Neural cell (in vitro differentiated cells): Measurements from ENCODE around the gene TMTC1. TPM values are rescaled to one million over a fixed set of nuclear protein-coding genes. Genes with fewer than 3 reads are reported as not detected.

Experiments used
- H2AFZ ChIP-seq: fragments of 200-600, 300-800 bp; sonication (generic), shearing (Covaris generic); 2 replicates; pipeline ENCODE4 v1.6.0; 2014; ENCODE audit warnings: low read depth, mild to moderate bottlenecking, antibody characterized with exemption, low read length, moderate library complexity
- H3F3A ChIP-seq: fragments of 200-600 bp; shearing (Covaris generic); 2 replicates; pipeline ENCODE4 v1.6.1; 2016; ENCODE audit warnings: mild to moderate bottlenecking, moderate library complexity, mixed read lengths, antibody characterized with exemption, low read length; ENCODE audit not compliant: insufficient read depth, poor library complexity, severe bottlenecking
- H3K27ac ChIP-seq: fragments of 200-600, 300-800 bp; sonication (generic), shearing (Covaris generic); 2 replicates; pipeline ENCODE4 v1.5.1; 2014; ENCODE audit warnings: mild to moderate bottlenecking, low read length, moderate library complexity
- H3K27me3 ChIP-seq: fragments of 300-800, 200-600 bp; sonication (generic), shearing (Covaris generic); 2 replicates; pipeline ENCODE4 v1.6.0; 2014; ENCODE audit warnings: mild to moderate bottlenecking, low read depth, low read length, moderate library complexity; ENCODE audit not compliant: insufficient read depth
- H3K36me3 ChIP-seq: fragments of 300-800, 200-600 bp; sonication (generic), shearing (Covaris generic); 2 replicates; pipeline ENCODE4 v1.5.1; 2014; ENCODE audit warnings: mild to moderate bottlenecking, antibody characterized with exemption, low read length, moderate library complexity; ENCODE audit not compliant: insufficient read depth
- H3K4me2 ChIP-seq: fragments of 300-800, 200-600 bp; sonication (generic), shearing (Covaris generic); 2 replicates; pipeline ENCODE4 v1.6.0; 2014; ENCODE audit warnings: mild to moderate bottlenecking, low read length
- H3K4me3 ChIP-seq: fragments of 300-800, 200-600 bp; sonication (generic), shearing (Covaris generic); 2 replicates; pipeline ENCODE4 v1.5.1; 2014; ENCODE audit warnings: mild to moderate bottlenecking, low read length, moderate library complexity
- H3K79me2 ChIP-seq: fragments of 200-600 bp; shearing (Covaris generic); replicated peaks from 2 replicates; pipeline ENCODE4 v1.6.0; 2014; ENCODE audit warnings: mild to moderate bottlenecking, low read length, moderate library complexity; ENCODE audit not compliant: insufficient read depth
- H3K9ac ChIP-seq: fragments of 300-800, 200-600 bp; sonication (generic), shearing (Covaris generic); 2 replicates; pipeline ENCODE4 v1.6.1; 2016; ENCODE audit warnings: mild to moderate bottlenecking, low read length, mixed read lengths
- H3K9me2 ChIP-seq: fragments of 200-600 bp; shearing (Covaris generic); 2 replicates; pipeline ENCODE4 v1.6.1; 2016; ENCODE audit warnings: mild to moderate bottlenecking, low read length, mixed read lengths; ENCODE audit not compliant: insufficient read depth
- H3K9me3 ChIP-seq: fragments of 200-600, 300-800 bp; sonication (generic), shearing (Covaris generic); 2 replicates; pipeline ENCODE4 v1.6.1; 2016; ENCODE audit warnings: mild to moderate bottlenecking, mixed run types, low read length, moderate library complexity, mixed read lengths
- H4K20me1 ChIP-seq: fragments of 200-600 bp; shearing (Covaris generic); 2 replicates; pipeline ENCODE4 v1.6.1; 2016; ENCODE audit warnings: mild to moderate bottlenecking, mixed run types; ENCODE audit not compliant: insufficient read depth
- EP300 ChIP-seq: fragments of 450-650 bp; conservative IDR thresholded peaks from 2 replicates; pipeline ENCODE4 v1.6.1; 2014; ENCODE audit warnings: antibody characterized with exemption, mild to moderate bottlenecking, moderate library complexity; ENCODE audit not compliant: poor library complexity, severe bottlenecking
- EZH2 ChIP-seq: fragments of 200-600, 300-800 bp; shearing (Covaris generic), sonication (generic); IDR thresholded peaks from 2 replicates; pipeline ENCODE4 v1.6.1; 2014; ENCODE audit warnings: antibody characterized with exemption, low read length, borderline replicate concordance, mild to moderate bottlenecking; ENCODE audit not compliant: insufficient read depth, poor library complexity, severe bottlenecking
- MXI1 ChIP-seq: fragments of 450-650 bp; conservative IDR thresholded peaks from 2 replicates; pipeline ENCODE4 v1.6.1; 2014; ENCODE audit warnings: antibody characterized with exemption, mild to moderate bottlenecking; ENCODE audit not compliant: poor library complexity, severe bottlenecking
- POLR2AphosphoS5 ChIP-seq: IDR thresholded peaks from 2 replicates; pipeline ENCODE4 v1.6.1; 2012
- RAD21 ChIP-seq: fragments of 450-650 bp; conservative IDR thresholded peaks from 2 replicates; pipeline ENCODE4 v1.6.1; 2014; ENCODE audit warnings: antibody characterized with exemption, mild to moderate bottlenecking, moderate library complexity
- REST ChIP-seq: IDR thresholded peaks from 2 replicates; pipeline ENCODE4 v1.6.1; 2012; ENCODE audit warnings: borderline replicate concordance
- SMC3 ChIP-seq: fragments of 450-650 bp; conservative IDR thresholded peaks from 2 replicates; pipeline ENCODE4 v1.6.1; 2014; ENCODE audit warnings: antibody characterized with exemption, mild to moderate bottlenecking, moderate library complexity; ENCODE audit not compliant: poor library complexity
- TAF1 ChIP-seq: IDR thresholded peaks from 2 replicates; pipeline ENCODE4 v1.6.1; 2012; ENCODE audit warnings: low read depth
- polyA plus RNA-seq: library from polyadenylated mRNA; depleted of rRNA; stranded (reverse); fragments of >200 nt; gene quantifications from 2 replicates; pipeline ENCODE4 v1.2.3, GENCODE V29; 2014
- TF ChIP-seq, protein P1 (sequence below): fragments of 450-650 bp; IDR thresholded peaks from 2 replicates; pipeline ENCODE4 v1.5.1; 2014; ENCODE audit warnings: antibody characterized with exemption, mild to moderate bottlenecking, moderate library complexity; ENCODE audit not compliant: poor library complexity, severe bottlenecking

Gene TMTC1
- polyA plus RNA-seq, 1 donor from 2014 or later: 10.0 TPM

GRCh38 chr12:29505122-29505521 lies 278.6 kb downstream of the TMTC1 start:
- Histone ChIP-seq H3K9me3 (no peaks in the 10 kb centered on the region), H3K4me2 (no peak overlapping the region), H3F3A (no peaks in the 10 kb centered on the region), H3K9me2 (no peaks in the 10 kb centered on the region), H3K4me3 (no peak overlapping the region), H3K79me2 (no peaks in the 10 kb centered on the region), H3K27ac (no peak overlapping the region), H3K36me3 (no peaks in the 10 kb centered on the region), H3K27me3 (no peaks in the 10 kb centered on the region), H3K9ac (no peak overlapping the region), H2AFZ (no peak overlapping the region), H4K20me1 (no peaks in the 10 kb centered on the region)
- TF ChIP-seq, protein P1, sequence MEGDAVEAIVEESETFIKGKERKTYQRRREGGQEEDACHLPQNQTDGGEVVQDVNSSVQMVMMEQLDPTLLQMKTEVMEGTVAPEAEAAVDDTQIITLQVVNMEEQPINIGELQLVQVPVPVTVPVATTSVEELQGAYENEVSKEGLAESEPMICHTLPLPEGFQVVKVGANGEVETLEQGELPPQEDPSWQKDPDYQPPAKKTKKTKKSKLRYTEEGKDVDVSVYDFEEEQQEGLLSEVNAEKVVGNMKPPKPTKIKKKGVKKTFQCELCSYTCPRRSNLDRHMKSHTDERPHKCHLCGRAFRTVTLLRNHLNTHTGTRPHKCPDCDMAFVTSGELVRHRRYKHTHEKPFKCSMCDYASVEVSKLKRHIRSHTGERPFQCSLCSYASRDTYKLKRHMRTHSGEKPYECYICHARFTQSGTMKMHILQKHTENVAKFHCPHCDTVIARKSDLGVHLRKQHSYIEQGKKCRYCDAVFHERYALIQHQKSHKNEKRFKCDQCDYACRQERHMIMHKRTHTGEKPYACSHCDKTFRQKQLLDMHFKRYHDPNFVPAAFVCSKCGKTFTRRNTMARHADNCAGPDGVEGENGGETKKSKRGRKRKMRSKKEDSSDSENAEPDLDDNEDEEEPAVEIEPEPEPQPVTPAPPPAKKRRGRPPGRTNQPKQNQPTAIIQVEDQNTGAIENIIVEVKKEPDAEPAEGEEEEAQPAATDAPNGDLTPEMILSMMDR: no peak
- no peak for TF ChIP-seq REST
- no peak for TF ChIP-seq TAF1
- no peak for TF ChIP-seq EZH2
- TF ChIP-seq RAD21: no peak

- Histone ChIP-seq H3K36me3 (no peaks in the 10 kb centered on the region), H3K27me3 (no peaks in the 10 kb centered on the region), H3K4me2 (no peak overlapping the region), H2AFZ (no peak overlapping the region), H3K9me3 (no peaks in the 10 kb centered on the region), H3K4me3 (no peak overlapping the region), H4K20me1 (no peaks in the 10 kb centered on the region), H3K9ac (no peak overlapping the region), H3K27ac (no peak overlapping the region), H3K79me2 (no peaks in the 10 kb centered on the region), H3F3A (no peaks in the 10 kb centered on the region), H3K9me2 (no peaks in the 10 kb centered on the region)
- TF ChIP-seq TAF1 (no peak), RAD21 (no peak)
These were observed 280.5 kb downstream of the TMTC1 start for GRCh38 chr12:29503283-29503682.

DNA sequence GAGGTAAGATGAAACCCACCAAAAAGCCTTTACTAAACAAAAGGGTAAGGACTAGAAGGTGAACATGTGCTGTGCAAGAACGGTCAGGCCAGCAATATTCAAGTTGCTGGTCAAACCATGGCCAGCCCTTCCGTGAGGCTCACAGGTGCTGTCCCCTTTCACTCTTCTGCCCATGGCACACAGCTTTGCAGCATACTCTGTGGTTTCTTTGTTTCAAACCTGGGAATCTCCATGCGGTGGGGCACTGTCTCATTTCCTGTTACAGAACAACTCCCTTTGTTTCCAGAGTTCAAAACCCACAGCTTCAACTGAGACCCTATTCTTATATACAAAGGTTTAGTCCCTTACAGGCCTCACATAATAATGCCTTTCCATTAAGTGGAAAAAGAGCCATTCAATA lies 284.5 kb downstream of the TMTC1 start:
- Histone ChIP-seq H3K9me3 (no peaks in the 10 kb centered on the region), H3K27me3 (no peaks in the 10 kb centered on the region), H2AFZ (no peak overlapping the region), H3K9me2 (no peaks in the 10 kb centered on the region), H3K27ac (no peak overlapping the region), H3K79me2 (no peaks in the 10 kb centered on the region), H3K9ac (no peak overlapping the region), H3K4me2 (no peak overlapping the region), H3K36me3 (no peaks in the 10 kb centered on the region), H3K4me3 (no peak overlapping the region), H3F3A (no peaks in the 10 kb centered on the region), H4K20me1 (no peaks in the 10 kb centered on the region)
- TF ChIP-seq RAD21: no peak
- TF ChIP-seq TAF1: no peak
- TF ChIP-seq EZH2: no peak
- no peak for TF ChIP-seq SMC3
- TF ChIP-seq MXI1: no peak
- TF ChIP-seq REST: no peak
- TF ChIP-seq, protein P1: no peak
- TF ChIP-seq EP300: no peak
- TF ChIP-seq POLR2AphosphoS5: no peak
